GM23248 (cell line): Measurements from ENCODE around the gene VPS54.

ENCODE experiments used
- EZH2 ChIP-seq: fragments of 200-600 bp; sonication (generic); IDR thresholded peaks from 2 replicates; pipeline ENCODE4 v1.6.1; 2018; ENCODE audit warnings: antibody characterized with exemption, mild to moderate bottlenecking; ENCODE audit not compliant: insufficient read depth, poor library complexity, severe bottlenecking
- EZH2phosphoT487 ChIP-seq: fragments of 200-600 bp; sonication (generic); IDR thresholded peaks from 2 replicates; pipeline ENCODE4 v1.6.1; 2018; ENCODE audit warnings: antibody characterized with exemption, moderate library complexity, mild to moderate bottlenecking, low read depth; ENCODE audit not compliant: insufficient read depth

GRCh38 chr2:64007924-64008323 lies 11.3 kb downstream of the VPS54 start:
- TF ChIP-seq EZH2 (no peak), EZH2phosphoT487 (no peak)
